GM10847 (cell line): ENCODE results near the gene SRRM2.

Experiments used
- POLR2A ChIP-seq: IDR thresholded peaks from 2 replicates; pipeline ENCODE4 v1.6.1; 2011; ENCODE audit not compliant: insufficient read length; ENCODE audit errors: extremely low read depth

The SRRM2 gene

GRCh38 chr16:2762711-2763110 lies 10.3 kb downstream of the SRRM2 start:
- no peak for TF ChIP-seq POLR2A

DNA sequence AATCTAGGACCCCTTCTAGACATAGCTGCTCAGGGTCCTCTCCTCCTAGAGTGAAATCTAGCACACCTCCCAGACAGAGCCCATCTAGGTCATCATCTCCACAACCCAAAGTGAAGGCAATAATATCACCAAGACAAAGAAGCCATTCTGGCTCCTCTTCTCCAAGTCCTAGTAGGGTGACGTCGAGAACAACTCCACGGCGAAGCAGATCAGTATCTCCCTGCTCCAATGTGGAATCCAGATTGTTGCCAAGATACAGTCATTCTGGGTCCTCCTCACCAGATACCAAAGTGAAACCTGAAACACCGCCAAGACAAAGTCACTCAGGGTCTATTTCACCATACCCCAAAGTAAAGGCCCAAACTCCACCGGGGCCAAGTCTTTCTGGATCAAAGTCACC lies 10.7 kb downstream of the SRRM2 start:
- TF ChIP-seq POLR2A = no peak

GRCh38 chr16:2764718-2765117 lies 12.3 kb downstream of the SRRM2 start:
- TF ChIP-seq POLR2A = no peak

DNA sequence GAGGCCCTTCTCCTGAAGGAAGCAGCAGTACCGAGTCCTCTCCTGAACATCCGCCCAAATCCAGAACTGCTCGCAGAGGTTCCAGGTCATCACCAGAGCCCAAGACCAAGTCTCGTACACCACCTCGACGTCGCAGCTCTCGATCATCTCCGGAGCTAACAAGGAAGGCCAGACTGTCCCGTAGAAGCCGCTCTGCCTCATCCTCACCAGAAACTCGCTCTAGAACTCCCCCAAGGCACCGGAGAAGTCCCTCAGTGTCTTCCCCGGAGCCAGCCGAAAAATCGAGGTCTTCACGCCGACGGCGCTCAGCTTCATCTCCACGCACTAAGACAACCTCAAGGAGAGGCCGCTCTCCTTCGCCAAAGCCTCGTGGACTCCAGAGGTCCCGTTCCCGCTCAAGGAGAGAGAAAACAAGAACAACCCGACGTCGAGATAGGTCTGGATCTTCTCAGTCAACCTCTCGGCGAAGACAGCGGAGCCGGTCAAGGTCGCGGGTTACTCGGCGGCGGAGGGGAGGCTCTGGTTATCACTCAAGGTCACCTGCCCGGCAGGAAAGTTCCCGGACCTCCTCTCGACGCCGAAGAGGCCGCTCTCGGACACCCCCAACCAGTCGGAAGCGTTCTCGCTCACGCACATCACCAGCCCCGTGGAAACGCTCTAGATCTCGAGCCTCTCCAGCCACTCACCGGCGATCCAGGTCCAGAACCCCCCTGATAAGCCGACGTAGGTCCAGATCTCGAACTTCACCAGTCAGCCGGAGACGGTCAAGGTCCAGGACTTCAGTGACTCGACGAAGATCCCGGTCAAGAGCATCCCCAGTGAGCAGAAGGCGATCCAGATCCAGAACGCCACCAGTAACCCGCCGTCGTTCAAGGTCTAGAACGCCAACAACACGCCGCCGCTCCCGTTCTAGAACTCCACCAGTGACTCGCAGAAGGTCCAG lies 13.3 kb downstream of the SRRM2 start:
- no peak for TF ChIP-seq POLR2A

DNA sequence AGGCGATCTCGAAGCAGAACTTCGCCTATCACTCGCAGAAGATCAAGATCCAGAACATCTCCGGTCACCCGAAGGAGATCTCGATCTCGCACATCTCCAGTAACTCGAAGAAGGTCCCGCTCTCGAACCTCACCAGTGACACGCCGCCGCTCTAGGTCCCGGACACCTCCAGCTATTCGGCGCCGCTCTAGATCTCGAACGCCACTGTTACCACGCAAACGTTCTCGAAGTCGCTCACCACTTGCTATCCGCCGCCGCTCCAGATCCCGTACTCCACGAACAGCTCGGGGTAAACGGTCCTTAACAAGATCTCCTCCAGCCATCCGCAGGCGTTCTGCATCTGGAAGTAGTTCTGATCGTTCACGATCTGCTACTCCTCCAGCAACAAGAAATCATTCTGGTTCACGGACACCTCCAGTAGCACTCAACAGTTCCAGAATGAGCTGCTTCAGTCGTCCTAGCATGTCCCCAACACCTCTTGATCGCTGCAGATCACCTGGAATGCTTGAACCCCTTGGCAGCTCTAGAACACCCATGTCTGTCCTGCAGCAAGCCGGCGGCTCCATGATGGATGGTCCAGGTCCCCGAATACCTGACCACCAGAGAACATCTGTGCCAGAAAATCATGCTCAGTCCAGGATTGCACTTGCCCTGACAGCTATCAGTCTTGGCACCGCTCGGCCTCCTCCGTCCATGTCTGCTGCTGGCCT lies 14.1 kb downstream of the SRRM2 start:
- no peak for TF ChIP-seq POLR2A

GRCh38 chr16:2767140-2767731 lies 14.8 kb downstream of the SRRM2 start:
- TF ChIP-seq POLR2A = no peak

GRCh38 chr16:2767891-2768290 lies 15.5 kb downstream of the SRRM2 start:
- no peak for TF ChIP-seq POLR2A

GRCh38 chr16:2768403-2769089 lies 16.1 kb downstream of the SRRM2 start:
- TF ChIP-seq POLR2A = no peak

- TF ChIP-seq POLR2A = no peak
These were observed 16.7 kb downstream of the SRRM2 start for GRCh38 chr16:2769100-2769529.

- no peak for TF ChIP-seq POLR2A
These were observed 17.2 kb downstream of the SRRM2 start for GRCh38 chr16:2769675-2770056.

DNA sequence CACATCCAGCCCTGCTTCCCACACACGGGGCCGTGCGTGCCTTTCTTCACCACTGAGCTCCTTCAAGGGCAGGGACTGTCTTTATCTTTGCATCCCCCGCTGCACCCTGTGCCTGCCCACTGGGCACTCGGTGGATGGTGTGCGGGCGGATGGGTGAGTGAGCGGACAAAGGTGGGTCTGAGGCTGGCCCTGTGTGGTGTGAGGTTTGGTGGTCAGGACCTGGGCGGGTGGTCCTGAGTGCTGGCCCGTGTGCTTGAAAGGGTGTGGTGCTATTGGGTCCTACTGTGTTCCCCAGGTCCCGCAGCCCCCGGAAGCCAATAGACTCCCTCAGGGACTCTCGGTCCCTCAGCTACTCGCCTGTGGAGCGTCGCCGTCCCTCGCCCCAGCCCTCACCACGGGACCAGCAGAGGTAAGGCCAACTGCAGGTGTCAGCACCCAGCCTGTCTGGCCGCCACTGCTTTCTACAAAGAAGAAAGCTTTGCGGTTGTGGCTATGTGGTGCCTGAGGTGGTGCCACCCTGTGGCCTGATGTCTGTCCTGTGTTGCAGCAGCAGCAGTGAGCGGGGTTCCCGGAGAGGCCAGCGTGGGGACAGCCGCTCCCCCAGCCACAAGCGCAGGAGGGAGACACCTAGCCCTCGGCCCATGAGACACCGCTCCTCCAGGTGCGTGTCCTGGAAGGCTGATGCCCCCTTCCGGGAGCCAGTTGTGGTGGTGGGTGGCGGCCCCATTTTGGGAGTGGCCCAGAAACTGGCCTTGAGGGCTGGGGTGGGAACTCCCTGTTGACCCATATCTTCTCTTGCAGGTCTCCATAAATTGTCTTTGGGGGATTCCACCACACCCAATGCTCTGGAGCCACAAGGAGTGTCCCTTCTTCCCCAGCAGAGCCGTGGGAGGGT lies 17.9 kb downstream of the SRRM2 start:
- TF ChIP-seq POLR2A = peak; percentile 14

- TF ChIP-seq POLR2A = no peak
These were observed 19.3 kb downstream of the SRRM2 start for GRCh38 chr16:2771496-2772402.
